ENCODE data around the gene CIITA. TPM values are rescaled to one million over a fixed set of nuclear protein-coding genes. Genes with fewer than 3 reads are reported as not detected.
"Not testable (repeated sequence)": the region's sequence is repeated elsewhere in the genome, so short reads cannot be mapped to it uniquely, and the experiment has no call there.

The CIITA gene
- total RNA-seq, 2 experiments from 2014 or later = 2.4 to 3.0 TPM

DNA sequence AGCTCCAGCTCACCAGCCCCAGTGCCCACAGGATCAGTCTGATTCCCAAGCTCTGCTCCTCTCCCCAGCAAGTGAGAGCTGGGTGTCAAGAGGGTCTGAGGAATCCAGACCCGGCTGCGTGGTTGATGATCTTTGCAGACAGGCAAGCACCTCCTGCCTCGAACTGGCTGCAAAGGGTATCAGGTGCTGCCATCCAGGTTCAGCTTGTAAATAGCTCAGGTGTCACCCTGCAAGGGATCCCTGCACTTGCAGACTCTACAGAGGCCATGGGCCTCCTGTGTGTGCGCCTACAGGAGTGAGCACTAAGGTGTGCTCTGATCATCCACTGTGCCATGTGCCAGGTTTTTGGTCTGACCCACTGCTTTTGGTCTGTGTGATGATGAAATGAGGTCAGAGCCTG is 49.1 kb downstream of the CIITA start:
- H3K4me1 Mint-ChIP-seq (ENCODE audit: low read depth) = no peaks in the 10 kb centered on the region
- no peaks in the 10 kb centered on the region for H3K27me3 Mint-ChIP-seq
- no peaks in the 10 kb centered on the region for H3K9me3 Mint-ChIP-seq
- no peak overlapping the region for H3K27ac Mint-ChIP-seq
- intact Hi-C loops (cut with DNase I, micrococcal nuclease) = no loop called here
- Histone ChIP-seq H3K36me3 (ENCODE audit: insufficient read depth, low read length) (peaks cover 40% of the 10 kb centered on the region), H3K27ac (ENCODE audit: low read depth in 1 of 2, low read length in 2 of 2) (no peak overlapping the region), H3K9me3 (ENCODE audit: control insufficient read depth in 1 of 2, insufficient read depth in 1 of 2, low read length in 2 of 2) (peaks cover 0 to 6% of the 10 kb centered on the region in 2 experiments), H3K4me1 (ENCODE audit: insufficient read depth, low read length) (no peaks in the 10 kb centered on the region), H3K4me3 (ENCODE audit: low read length) (no peak overlapping the region), H3K27me3 (ENCODE audit: control insufficient read depth in 1 of 2, insufficient read depth in 2 of 2, low read length in 2 of 2) (no peaks in the 10 kb centered on the region)
- TF ChIP-seq, protein P1, sequence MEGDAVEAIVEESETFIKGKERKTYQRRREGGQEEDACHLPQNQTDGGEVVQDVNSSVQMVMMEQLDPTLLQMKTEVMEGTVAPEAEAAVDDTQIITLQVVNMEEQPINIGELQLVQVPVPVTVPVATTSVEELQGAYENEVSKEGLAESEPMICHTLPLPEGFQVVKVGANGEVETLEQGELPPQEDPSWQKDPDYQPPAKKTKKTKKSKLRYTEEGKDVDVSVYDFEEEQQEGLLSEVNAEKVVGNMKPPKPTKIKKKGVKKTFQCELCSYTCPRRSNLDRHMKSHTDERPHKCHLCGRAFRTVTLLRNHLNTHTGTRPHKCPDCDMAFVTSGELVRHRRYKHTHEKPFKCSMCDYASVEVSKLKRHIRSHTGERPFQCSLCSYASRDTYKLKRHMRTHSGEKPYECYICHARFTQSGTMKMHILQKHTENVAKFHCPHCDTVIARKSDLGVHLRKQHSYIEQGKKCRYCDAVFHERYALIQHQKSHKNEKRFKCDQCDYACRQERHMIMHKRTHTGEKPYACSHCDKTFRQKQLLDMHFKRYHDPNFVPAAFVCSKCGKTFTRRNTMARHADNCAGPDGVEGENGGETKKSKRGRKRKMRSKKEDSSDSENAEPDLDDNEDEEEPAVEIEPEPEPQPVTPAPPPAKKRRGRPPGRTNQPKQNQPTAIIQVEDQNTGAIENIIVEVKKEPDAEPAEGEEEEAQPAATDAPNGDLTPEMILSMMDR (IDR thresholded peaks at IDR 0.05) = no peak
- H3K36me3 Mint-ChIP-seq (ENCODE audit: low read depth) = peaks cover 69% of the 10 kb centered on the region
- ATAC-seq (ENCODE audit: poor library complexity) (no peak), DNase-seq (no peak)
- POLR2A ChIA-PET = interaction anchor here (0.6 to 1.6 kb wide), 2 partner anchors 16 kb away, joined by 3 to 5 read pairs; partner anchors contain the start of gene DEXI
- CTCF ChIA-PET = no interaction called here
- H3K4me3 Mint-ChIP-seq = no peak overlapping the region

DNA sequence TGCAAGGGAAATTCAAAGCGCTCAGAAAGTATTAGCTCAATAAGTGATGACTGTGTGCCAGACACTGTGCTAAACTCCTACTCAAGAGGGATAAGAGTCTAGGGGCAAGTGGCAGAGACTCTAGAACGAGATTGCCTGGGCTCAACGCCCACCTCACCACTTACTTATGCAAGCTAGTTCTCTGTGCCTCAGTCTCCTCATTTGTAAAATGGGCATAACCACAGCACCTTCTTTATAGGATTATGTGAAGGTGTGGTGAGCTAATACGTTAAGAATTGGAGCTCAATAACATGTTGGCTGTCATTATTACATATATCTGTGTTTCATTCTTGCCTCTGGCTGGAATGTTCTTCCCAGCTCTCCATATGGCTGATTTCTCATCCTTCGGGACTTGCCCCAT is 49.9 kb downstream of the CIITA start:
- H3K4me1 Mint-ChIP-seq (ENCODE audit: low read depth) = no peaks in the 10 kb centered on the region
- H3K27me3 Mint-ChIP-seq = no peaks in the 10 kb centered on the region
- Histone ChIP-seq H3K27ac (ENCODE audit: low read depth in 1 of 2, low read length in 2 of 2) (no peak overlapping the region), H3K4me3 (ENCODE audit: low read length) (no peak overlapping the region), H3K9me3 (ENCODE audit: control insufficient read depth in 1 of 2, insufficient read depth in 1 of 2, low read length in 2 of 2) (peaks cover 0 to 6% of the 10 kb centered on the region in 2 experiments), H3K4me1 (ENCODE audit: insufficient read depth, low read length) (no peaks in the 10 kb centered on the region), H3K27me3 (ENCODE audit: control insufficient read depth in 1 of 2, insufficient read depth in 2 of 2, low read length in 2 of 2) (no peaks in the 10 kb centered on the region), H3K36me3 (ENCODE audit: insufficient read depth, low read length) (peaks cover 40% of the 10 kb centered on the region)
- no peak for DNase-seq
- intact Hi-C loops (cut with DNase I, micrococcal nuclease) = no loop called here
- TF ChIP-seq, protein P1 (IDR thresholded peaks at IDR 0.05) = no peak
- no peak overlapping the region for H3K27ac Mint-ChIP-seq
- ChIA-PET CTCF (no interaction called here), POLR2A (interaction anchor here (1.6 kb wide), 1 partner anchor 15 kb away, joined by 5 read pairs; the partner anchor contains the start of gene DEXI)
- no peak overlapping the region for H3K4me3 Mint-ChIP-seq
- no peaks in the 10 kb centered on the region for H3K9me3 Mint-ChIP-seq
- ATAC-seq (ENCODE audit: poor library complexity) = no peak
- peaks cover 77% of the 10 kb centered on the region for H3K36me3 Mint-ChIP-seq (ENCODE audit: low read depth)

DNA sequence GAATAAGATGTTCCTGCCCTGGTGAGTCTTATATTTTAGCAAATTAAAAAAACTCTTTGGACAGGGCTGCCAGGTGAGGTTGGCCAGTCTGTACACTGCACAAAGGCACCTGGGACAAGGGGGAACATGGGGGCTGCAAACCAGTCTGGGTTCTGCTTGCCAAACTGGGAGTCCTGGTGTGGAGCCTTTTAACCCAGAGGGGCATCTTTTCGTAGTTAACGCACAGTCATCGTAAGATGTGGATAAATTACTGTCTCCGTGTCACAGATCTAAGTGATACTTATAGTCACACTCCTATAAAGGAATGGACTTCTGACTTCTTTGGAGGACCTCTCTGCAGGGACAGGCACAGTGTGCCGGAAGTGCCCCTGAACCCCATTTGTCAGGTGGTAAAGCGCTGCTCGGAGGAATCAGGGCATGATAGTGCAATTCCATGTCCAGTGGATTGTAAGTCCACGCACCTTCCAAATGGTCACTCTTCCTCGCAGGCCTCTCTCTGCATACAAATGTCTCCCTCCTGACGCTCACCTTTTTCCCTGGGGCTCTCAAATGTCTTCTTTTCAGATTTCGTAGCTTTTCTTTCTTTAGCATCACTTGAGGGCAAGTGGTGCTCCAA is 50.6 kb downstream of the CIITA start:
- no peak overlapping the region for H3K27ac ChIP-seq (ENCODE audit: low read depth in 1 of 2, low read length in 2 of 2)
- peaks cover 37% of the 10 kb centered on the region for H3K36me3 ChIP-seq (ENCODE audit: insufficient read depth, low read length)
- no peaks in the 10 kb centered on the region for H3K27me3 Mint-ChIP-seq
- CTCF ChIA-PET = no interaction called here
- no peak overlapping the region for H3K27ac Mint-ChIP-seq
- no peaks in the 10 kb centered on the region for H3K9me3 Mint-ChIP-seq
- TF ChIP-seq, protein P1 (IDR thresholded peaks at IDR 0.05) = no peak
- ATAC-seq (ENCODE audit: poor library complexity) (no peak), DNase-seq (no peak)
- POLR2A ChIA-PET = no interaction called here
- H3K4me3 ChIP-seq (ENCODE audit: low read length) = no peak overlapping the region
- H3K9me3 ChIP-seq (ENCODE audit: control insufficient read depth in 1 of 2, insufficient read depth in 1 of 2, low read length in 2 of 2) = peaks cover 0 to 6% of the 10 kb centered on the region in 2 experiments
- H3K4me3 Mint-ChIP-seq = no peak overlapping the region
- H3K36me3 Mint-ChIP-seq (ENCODE audit: low read depth) = peaks cover 76% of the 10 kb centered on the region
- no peaks in the 10 kb centered on the region for H3K4me1 Mint-ChIP-seq (ENCODE audit: low read depth)
- H3K4me1 ChIP-seq (ENCODE audit: insufficient read depth, low read length) = no peaks in the 10 kb centered on the region
- no peaks in the 10 kb centered on the region for H3K27me3 ChIP-seq (ENCODE audit: control insufficient read depth in 1 of 2, insufficient read depth in 2 of 2, low read length in 2 of 2)
- intact Hi-C loops (cut with DNase I, micrococcal nuclease) = no loop called here

DNA sequence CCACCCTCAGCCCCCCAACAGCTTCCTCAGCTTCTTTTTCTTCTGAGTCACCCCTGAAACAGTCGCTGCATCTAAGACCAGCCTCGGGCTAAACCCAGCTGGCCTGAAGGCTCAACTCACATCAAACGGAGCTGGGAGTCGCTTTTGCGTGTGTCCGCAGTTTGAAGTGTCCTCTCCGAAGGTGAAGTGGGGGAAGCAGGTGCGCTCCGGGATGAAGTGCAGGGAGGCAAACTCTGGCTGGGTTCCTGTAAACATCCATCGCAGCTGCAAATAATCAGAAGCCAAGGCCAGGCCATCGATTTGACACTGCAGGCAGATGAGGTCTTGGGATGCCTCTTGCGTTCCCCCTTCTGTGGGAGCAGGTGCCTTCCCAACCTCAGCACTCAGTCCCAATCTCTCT is 52.1 kb downstream of the CIITA start:
- H3K27me3 Mint-ChIP-seq; H3K4me3 ChIP-seq (ENCODE audit: low read length); H3K27ac Mint-ChIP-seq; H3K9me3 Mint-ChIP-seq; POLR2A ChIA-PET; H3K4me3 Mint-ChIP-seq; ATAC-seq (ENCODE audit: poor library complexity); DNase-seq; intact Hi-C loops (cut with DNase I, micrococcal nuclease); CTCF ChIA-PET; H3K27ac ChIP-seq (ENCODE audit: low read depth in 1 of 2, low read length in 2 of 2); H3K27me3 ChIP-seq (ENCODE audit: control insufficient read depth in 1 of 2, insufficient read depth in 2 of 2, low read length in 2 of 2); H3K9me3 ChIP-seq (ENCODE audit: control insufficient read depth in 1 of 2, insufficient read depth in 1 of 2, low read length in 2 of 2): not testable (repeated sequence)
- H3K4me1 Mint-ChIP-seq (ENCODE audit: low read depth) = peaks cover 11% of the 10 kb centered on the region
- H3K36me3 Mint-ChIP-seq (ENCODE audit: low read depth) = peaks cover 79% of the 10 kb centered on the region
- Histone ChIP-seq H3K36me3 (ENCODE audit: insufficient read depth, low read length) (peaks cover 48% of the 10 kb centered on the region), H3K4me1 (ENCODE audit: insufficient read depth, low read length) (peaks cover 11% of the 10 kb centered on the region)
